WTC11 (cell line): ENCODE measurements around the gene TSC22D2. TPM values are rescaled to one million over a fixed set of nuclear protein-coding genes. Genes with fewer than 3 reads are reported as not detected.

Experiments
- ATAC-seq: fragments of 200-7000 bp; cut with Tn5 transposase; 2 replicates; pipeline ENCODE4 v1.10.0; 2021; ENCODE audit warnings: mild to moderate bottlenecking, moderate library complexity
- CTCF ChIA-PET: fragments of 300-600 bp; sonication (Branson Sonifier 250); formaldehyde crosslinking; loops from one replicate; lab custom pipeline; 2021; ENCODE audit warnings: antibody characterized with exemption; lab: Charles Lee
- POLR2A ChIA-PET: fragments of 350-600 bp; sonication (Branson Sonifier 250); formaldehyde crosslinking; loops from one replicate; lab custom pipeline; 2021; ENCODE audit warnings: antibody characterized with exemption; lab: Charles Lee
- DNase-seq: peaks from one replicate; pipeline ENCODE4 v3.0.0; 2021; ENCODE audit warnings: low spot score
- H3K27ac Mint-ChIP-seq: 2 replicates; pipeline ENCODE4 v1.8.0; 2021; ENCODE audit warnings: mixed read lengths
- H3K27me3 Mint-ChIP-seq: 2 replicates; pipeline ENCODE4 v1.8.0; 2021; ENCODE audit warnings: low read depth, mild to moderate bottlenecking, moderate library complexity, mixed read lengths
- H3K36me3 Mint-ChIP-seq: 2 replicates; pipeline ENCODE4 v1.8.0; 2021; ENCODE audit warnings: mixed read lengths
- H3K4me1 Mint-ChIP-seq: 2 replicates; pipeline ENCODE4 v1.8.0; 2022; ENCODE audit warnings: mixed read lengths
- H3K4me3 Mint-ChIP-seq: 2 replicates; pipeline ENCODE4 v1.8.0; 2021; ENCODE audit warnings: mild to moderate bottlenecking, moderate library complexity, mixed read lengths
- H3K9me3 Mint-ChIP-seq: 2 replicates; pipeline ENCODE4 v1.8.0; 2021; ENCODE audit warnings: mixed read lengths
- ATF1 ChIP-seq: sonication (generic); formaldehyde crosslinking; IDR thresholded peaks from 2 replicates; pipeline ENCODE4 v1.8.1; 2023; ENCODE audit warnings: mild to moderate bottlenecking, moderate library complexity, missing genetic modification reagents
- FOXP1 ChIP-seq: sonication (generic); formaldehyde crosslinking; IDR thresholded peaks from 2 replicates; pipeline ENCODE4 v1.8.0; 2022; ENCODE audit warnings: missing genetic modification reagents, mild to moderate bottlenecking, moderate library complexity, borderline replicate concordance
- GABPB1 ChIP-seq: sonication (generic); formaldehyde crosslinking; IDR thresholded peaks from 2 replicates; pipeline ENCODE4 v1.8.1; 2023; ENCODE audit warnings: mild to moderate bottlenecking, missing genetic modification reagents
- GRHL2 ChIP-seq: fragments of 250-450 bp; sonication (Bioruptor Pico); IDR thresholded peaks from 2 replicates; pipeline ENCODE4 v1.8.0; 2022; ENCODE audit warnings: mild to moderate bottlenecking, moderate library complexity; ENCODE audit not compliant: insufficient replicate concordance, severe bottlenecking
- IRF2 ChIP-seq: sonication (generic); formaldehyde crosslinking; IDR thresholded peaks from 2 replicates; pipeline ENCODE4 v1.8.0; 2022; ENCODE audit warnings: low read depth, missing genetic modification reagents, borderline replicate concordance
- NFE2L1 ChIP-seq: sonication (generic); formaldehyde crosslinking; IDR thresholded peaks from 2 replicates; pipeline ENCODE4 v1.8.1; 2023; ENCODE audit warnings: missing genetic modification reagents
- NFYB ChIP-seq: sonication (generic); formaldehyde crosslinking; conservative IDR thresholded peaks from 2 replicates; pipeline ENCODE4 v1.8.0; 2022; ENCODE audit warnings: low read depth, missing genetic modification reagents
- SMAD3 ChIP-seq: sonication (generic); formaldehyde crosslinking; IDR thresholded peaks from 2 replicates; pipeline ENCODE4 v1.8.0; 2022; ENCODE audit warnings: missing genetic modification reagents, mild to moderate bottlenecking, borderline replicate concordance
- SP1 ChIP-seq: sonication (generic); formaldehyde crosslinking; conservative IDR thresholded peaks from 2 replicates; pipeline ENCODE4 v1.8.1; 2022; ENCODE audit warnings: missing genetic modification reagents
- STAT6 ChIP-seq: sonication (generic); formaldehyde crosslinking; conservative IDR thresholded peaks from 2 replicates; pipeline ENCODE4 v1.8.1; 2023; ENCODE audit warnings: mild to moderate bottlenecking, low read depth, missing genetic modification reagents, moderate library complexity
- TP53 ChIP-seq: sonication (generic); formaldehyde crosslinking; IDR thresholded peaks from 2 replicates; pipeline ENCODE4 v1.8.1; 2023; ENCODE audit warnings: mild to moderate bottlenecking, missing genetic modification reagents
- ZNF121 ChIP-seq: sonication (generic); formaldehyde crosslinking; IDR thresholded peaks from 2 replicates; pipeline ENCODE4 v1.8.0; 2023; ENCODE audit warnings: missing genetic modification reagents
- ZNF138 ChIP-seq: sonication (generic); formaldehyde crosslinking; conservative IDR thresholded peaks from 2 replicates; pipeline ENCODE4 v1.8.1; 2022; ENCODE audit warnings: mild to moderate bottlenecking, moderate library complexity, missing genetic modification reagents
- ZNF281 ChIP-seq: sonication (generic); formaldehyde crosslinking; IDR thresholded peaks from 2 replicates; pipeline ENCODE4 v1.8.0; 2023; ENCODE audit warnings: mild to moderate bottlenecking, missing genetic modification reagents
- ZNF317 ChIP-seq: sonication (generic); formaldehyde crosslinking; IDR thresholded peaks from 2 replicates; pipeline ENCODE4 v1.8.1; 2023; ENCODE audit warnings: low read depth, mild to moderate bottlenecking, moderate library complexity, missing genetic modification reagents, borderline replicate concordance
- ZNF416 ChIP-seq: fragments of 250-450 bp; sonication (Bioruptor Pico); IDR thresholded peaks from 2 replicates; pipeline ENCODE4 v1.9.0; 2021; ENCODE audit warnings: mild to moderate bottlenecking, inconsistent platforms
- ZNF425 ChIP-seq: fragments of 250-450 bp; sonication (Bioruptor Pico); conservative IDR thresholded peaks from 2 replicates; pipeline ENCODE4 v1.9.0; 2021; ENCODE audit warnings: mild to moderate bottlenecking
- total RNA-seq: library from RNA; stranded (reverse); gene quantifications from 3 replicates; pipeline ENCODE4 v1.2.3, GENCODE V29; 2021
- TF ChIP-seq, protein P1 (sequence below): sonication (generic); formaldehyde crosslinking; IDR thresholded peaks from 2 replicates; pipeline ENCODE4 v1.8.1; 2023; ENCODE audit warnings: mild to moderate bottlenecking, missing genetic modification reagents
- TF ChIP-seq, protein P2 (sequence below): sonication (generic); formaldehyde crosslinking; conservative IDR thresholded peaks from 2 replicates; pipeline ENCODE4 v1.8.1; 2022; ENCODE audit warnings: mild to moderate bottlenecking, missing genetic modification reagents

TSC22D2 gene
- total RNA-seq, 1 experiment from 2014 or later, result 24.0 TPM

GRCh38 chr3:150488867-150489266 lies 80.8 kb downstream of the TSC22D2 start:
- ChIA-PET CTCF (interaction anchor here (1.2 kb wide), 1 partner anchor 261 kb away, joined by 5 read pairs; no protein-coding TSS in a partner anchor), POLR2A (interaction anchor here (0.6 kb wide), 1 partner anchor 94 kb away, joined by 4 read pairs; no protein-coding TSS in a partner anchor)
- no peak for TF ChIP-seq ZNF425 (CRISPR knock-in tag)
- no peak for TF ChIP-seq ZNF416
- TF ChIP-seq ZNF138 (CRISPR knock-in tag), result no peak
- no peak for TF ChIP-seq ZNF317 (CRISPR knock-in tag)
- TF ChIP-seq GRHL2 (CRISPR knock-in tag), result no peak
- no peak for TF ChIP-seq NFYB (CRISPR knock-in tag)
- no peak for TF ChIP-seq ZNF281
- no peak for TF ChIP-seq FOXP1 (CRISPR knock-in tag)
- no peak for TF ChIP-seq TP53 (CRISPR knock-in tag)
- no peak for TF ChIP-seq NFE2L1
- TF ChIP-seq, protein P1, sequence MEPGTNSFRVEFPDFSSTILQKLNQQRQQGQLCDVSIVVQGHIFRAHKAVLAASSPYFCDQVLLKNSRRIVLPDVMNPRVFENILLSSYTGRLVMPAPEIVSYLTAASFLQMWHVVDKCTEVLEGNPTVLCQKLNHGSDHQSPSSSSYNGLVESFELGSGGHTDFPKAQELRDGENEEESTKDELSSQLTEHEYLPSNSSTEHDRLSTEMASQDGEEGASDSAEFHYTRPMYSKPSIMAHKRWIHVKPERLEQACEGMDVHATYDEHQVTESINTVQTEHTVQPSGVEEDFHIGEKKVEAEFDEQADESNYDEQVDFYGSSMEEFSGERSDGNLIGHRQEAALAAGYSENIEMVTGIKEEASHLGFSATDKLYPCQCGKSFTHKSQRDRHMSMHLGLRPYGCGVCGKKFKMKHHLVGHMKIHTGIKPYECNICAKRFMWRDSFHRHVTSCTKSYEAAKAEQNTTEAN, result no peak
- TF ChIP-seq IRF2 (CRISPR knock-in tag), result no peak
- no peak for TF ChIP-seq STAT6 (CRISPR knock-in tag)
- ATAC-seq, result no peak
- no peak for DNase-seq
- Mint-ChIP-seq H3K36me3 (peaks cover 8% of the 10 kb centered on the region; the same call in 1 of the 2 replicates), H3K27ac (no peak overlapping the region), H3K4me3 (no peak overlapping the region), H3K9me3 (peaks cover 21% of the 10 kb centered on the region), H3K4me1 (no peaks in the 10 kb centered on the region), H3K27me3 (no peaks in the 10 kb centered on the region)

DNA sequence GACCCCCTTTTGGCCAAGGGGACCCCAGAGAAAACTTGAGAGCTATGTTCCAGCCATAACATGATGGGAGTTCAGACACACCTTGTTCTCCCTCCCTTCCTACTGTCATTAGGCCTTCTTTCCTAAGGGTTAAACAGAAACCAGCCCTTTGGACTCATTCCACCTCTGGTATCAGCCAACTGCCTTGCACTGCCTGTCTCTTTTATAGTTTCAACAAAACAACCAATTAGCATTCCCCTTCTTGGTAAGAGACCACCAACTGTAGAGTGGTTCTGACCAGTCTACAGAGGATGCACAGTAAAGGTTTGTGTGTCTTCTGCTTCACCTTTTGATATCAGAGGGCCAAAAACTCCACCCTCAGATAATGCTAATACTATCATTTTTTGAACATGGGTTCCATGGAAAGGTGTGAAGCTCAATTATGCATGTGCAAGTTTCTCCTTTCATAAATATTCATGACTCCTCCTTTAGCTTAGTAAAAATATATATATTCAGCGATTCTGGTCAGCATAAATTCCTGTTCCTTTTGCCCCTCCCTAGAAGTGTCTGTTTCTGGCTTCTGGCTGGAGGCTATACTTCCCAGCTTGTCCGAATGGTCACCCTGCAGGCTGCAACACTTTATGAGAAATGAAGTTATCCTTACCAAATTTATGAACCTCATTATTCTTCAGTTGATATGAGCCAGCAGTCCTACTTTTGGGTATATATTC lies 82.3 kb downstream of the TSC22D2 start:
- CTCF ChIA-PET, result no interaction called here
- no peaks in the 10 kb centered on the region for H3K27me3 Mint-ChIP-seq
- TF ChIP-seq GABPB1 (CRISPR knock-in tag), result no peak
- no peak for TF ChIP-seq ZNF425 (CRISPR knock-in tag)
- no peak for TF ChIP-seq SP1 (CRISPR knock-in tag)
- no peak for TF ChIP-seq ATF1
- no peak for TF ChIP-seq SMAD3 (CRISPR knock-in tag)
- no peak for TF ChIP-seq ZNF121
- TF ChIP-seq, protein P2, sequence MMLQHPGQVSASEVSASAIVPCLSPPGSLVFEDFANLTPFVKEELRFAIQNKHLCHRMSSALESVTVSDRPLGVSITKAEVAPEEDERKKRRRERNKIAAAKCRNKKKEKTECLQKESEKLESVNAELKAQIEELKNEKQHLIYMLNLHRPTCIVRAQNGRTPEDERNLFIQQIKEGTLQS, result no peak
- TF ChIP-seq, all 79 proteins: peak for 0
- POLR2A ChIA-PET, result no interaction called here
- Mint-ChIP-seq H3K4me3 (no peak overlapping the region), H3K9me3 (peaks cover 16% of the 10 kb centered on the region), H3K36me3 (peaks cover 8% of the 10 kb centered on the region; the same call in 1 of the 2 replicates), H3K27ac (no peak overlapping the region), H3K4me1 (peaks cover 10% of the 10 kb centered on the region)
- ATAC-seq (no peak), DNase-seq (no peak)
